Mesendoderm (in vitro differentiated cells): ENCODE results near the gene VEGFB.
A peak's percentile ranks its signal among the peaks of the same experiment; 100 is the strongest.

Experiments used
- DNase-seq: peaks from one replicate; pipeline ENCODE4 v3.0.0; 2013
- H2AK5ac ChIP-seq: 2 replicates; pipeline ENCODE4 v1.6.1; 2013; ENCODE audit warnings: low read length, inconsistent platforms
- H2BK120ac ChIP-seq: 2 replicates; pipeline ENCODE4 v1.6.1; 2013; ENCODE audit warnings: low read depth, mild to moderate bottlenecking, low read length, moderate library complexity, mixed read lengths
- H2BK15ac ChIP-seq: replicated peaks from 2 replicates; pipeline ENCODE4 v1.6.1; 2013; ENCODE audit warnings: low read depth, mild to moderate bottlenecking, moderate library complexity
- H2BK5ac ChIP-seq: 2 replicates; pipeline ENCODE4 v1.6.1; 2013; ENCODE audit warnings: low read length, inconsistent platforms
- H3K18ac ChIP-seq: 2 replicates; pipeline ENCODE4 v1.6.1; 2013; ENCODE audit warnings: mild to moderate bottlenecking, low read length, mixed read lengths
- H3K23ac ChIP-seq: one replicate; pipeline ENCODE4 v1.6.1; 2013; ENCODE audit warnings: low read length
- H3K27ac ChIP-seq: 2 replicates; pipeline ENCODE4 v1.5.1; 2013; ENCODE audit warnings: low read depth, mild to moderate bottlenecking, inconsistent platforms, low read length, moderate library complexity
- H3K27me3 ChIP-seq: 2 replicates; pipeline ENCODE4 v1.6.1; 2013; ENCODE audit warnings: low read length, control low read depth, mild to moderate bottlenecking, inconsistent platforms; ENCODE audit not compliant: insufficient read depth, poor library complexity
- H3K36me3 ChIP-seq: 2 replicates; pipeline ENCODE4 v1.6.1; 2013; ENCODE audit warnings: low read length, inconsistent platforms; ENCODE audit not compliant: control insufficient read depth, insufficient read depth
- H3K4ac ChIP-seq: one replicate; pipeline ENCODE4 v1.6.1; 2013; ENCODE audit warnings: low read depth, mild to moderate bottlenecking, low read length, moderate library complexity
- H3K4me1 ChIP-seq: 2 replicates; pipeline ENCODE4 v1.6.1; 2013; ENCODE audit warnings: low read depth, low read length, inconsistent platforms; ENCODE audit not compliant: control insufficient read depth
- H3K4me2 ChIP-seq: 2 replicates; pipeline ENCODE4 v1.6.1; 2013; ENCODE audit warnings: low read length
- H3K4me3 ChIP-seq: 2 replicates; pipeline ENCODE4 v1.5.1; 2013; ENCODE audit warnings: mild to moderate bottlenecking, low read length
- H3K56ac ChIP-seq: one replicate; pipeline ENCODE4 v1.6.1; 2013; ENCODE audit warnings: low read length
- H3K79me1 ChIP-seq: 2 replicates; pipeline ENCODE4 v1.6.1; 2013; ENCODE audit warnings: low read length, inconsistent platforms
- H3K79me2 ChIP-seq: 2 replicates; pipeline ENCODE4 v1.6.1; 2013; ENCODE audit warnings: mild to moderate bottlenecking, low read length; ENCODE audit not compliant: control insufficient read depth, insufficient read depth
- H3K9ac ChIP-seq: 2 replicates; pipeline ENCODE4 v1.6.1; 2013; ENCODE audit warnings: low read length, inconsistent platforms
- H4K5ac ChIP-seq: one replicate; pipeline ENCODE4 v1.6.1; 2013; ENCODE audit warnings: low read length
- H4K8ac ChIP-seq: one replicate; pipeline ENCODE4 v1.6.1; 2013; ENCODE audit warnings: low read depth, mild to moderate bottlenecking, control low read depth, low read length, moderate library complexity
- WGBS: extraction: QIAGEN DNeasy Blood & Tissue Kit; methylation state at CpG from one replicate; pipeline ENCODE4 v1.1.7; 2013; ENCODE audit warnings: low lambda C conversion rate, missing lambda C conversion rate; ENCODE audit not compliant: insufficient coverage; ENCODE audit errors: extremely low coverage; 5-methylcytosine and 5-hydroxymethylcytosine counted together

The VEGFB gene

GRCh38 chr11:64229090-64229743 lies 5.2 kb upstream of the VEGFB start:
- H3K4me3 ChIP-seq, result no peak overlapping the region

DNA sequence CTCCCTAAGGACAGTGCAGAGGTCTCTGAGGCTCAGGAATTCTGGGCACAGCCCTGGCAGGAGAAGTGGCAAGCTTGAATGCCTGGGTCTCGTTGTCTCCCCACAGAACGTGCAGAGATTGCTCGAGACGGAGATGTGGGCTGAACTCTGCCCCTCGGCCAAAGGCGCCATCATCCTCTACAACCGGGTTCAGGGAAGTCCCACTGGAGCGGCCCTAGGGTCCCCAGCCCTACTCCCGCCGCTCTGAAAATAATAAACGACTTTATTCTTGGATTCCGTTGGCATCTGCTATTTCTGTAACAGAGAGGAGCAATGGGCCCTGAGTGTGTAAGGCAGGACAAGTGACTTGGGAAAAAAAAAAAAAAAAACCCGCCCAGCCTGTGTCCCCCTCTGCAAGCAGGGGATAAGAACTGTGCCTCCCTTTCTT lies 4.6 kb upstream of the VEGFB start:
- peak overlapping the region; percentile 94 for H3K4me2 ChIP-seq
- no CpG with 5 or more reads among the region's 13 CpGs for WGBS

More at GRCh38 chr11:64229090-64229743, 5.2 kb upstream of the VEGFB start:
- H3K9ac ChIP-seq, result peak overlapping the region; percentile 76
- H3K36me3 ChIP-seq, result no peaks in the 10 kb centered on the region
- H2BK15ac ChIP-seq, result no peak overlapping the region
- no peak for DNase-seq
- peaks cover 6% of the 10 kb centered on the region for H3K4me1 ChIP-seq
- no CpG with 5 or more reads among the region's 12 CpGs for WGBS
- no peak overlapping the region for H4K8ac ChIP-seq
- H2AK5ac ChIP-seq, result no peak overlapping the region
- no peak overlapping the region for H3K27ac ChIP-seq
- H3K56ac ChIP-seq, result no peak overlapping the region
- no peak overlapping the region for H2BK120ac ChIP-seq
- H4K5ac ChIP-seq, result no peak overlapping the region
- H3K27me3 ChIP-seq, result no peaks in the 10 kb centered on the region
- H3K4me2 ChIP-seq, result no peak overlapping the region
- H3K23ac ChIP-seq, result no peak overlapping the region
- H3K79me2 ChIP-seq, result no peaks in the 10 kb centered on the region
- H3K4ac ChIP-seq, result no peak overlapping the region
- H2BK5ac ChIP-seq, result no peak overlapping the region
- peaks cover 4% of the 10 kb centered on the region for H3K79me1 ChIP-seq
- H3K18ac ChIP-seq, result no peak overlapping the region

DNA sequence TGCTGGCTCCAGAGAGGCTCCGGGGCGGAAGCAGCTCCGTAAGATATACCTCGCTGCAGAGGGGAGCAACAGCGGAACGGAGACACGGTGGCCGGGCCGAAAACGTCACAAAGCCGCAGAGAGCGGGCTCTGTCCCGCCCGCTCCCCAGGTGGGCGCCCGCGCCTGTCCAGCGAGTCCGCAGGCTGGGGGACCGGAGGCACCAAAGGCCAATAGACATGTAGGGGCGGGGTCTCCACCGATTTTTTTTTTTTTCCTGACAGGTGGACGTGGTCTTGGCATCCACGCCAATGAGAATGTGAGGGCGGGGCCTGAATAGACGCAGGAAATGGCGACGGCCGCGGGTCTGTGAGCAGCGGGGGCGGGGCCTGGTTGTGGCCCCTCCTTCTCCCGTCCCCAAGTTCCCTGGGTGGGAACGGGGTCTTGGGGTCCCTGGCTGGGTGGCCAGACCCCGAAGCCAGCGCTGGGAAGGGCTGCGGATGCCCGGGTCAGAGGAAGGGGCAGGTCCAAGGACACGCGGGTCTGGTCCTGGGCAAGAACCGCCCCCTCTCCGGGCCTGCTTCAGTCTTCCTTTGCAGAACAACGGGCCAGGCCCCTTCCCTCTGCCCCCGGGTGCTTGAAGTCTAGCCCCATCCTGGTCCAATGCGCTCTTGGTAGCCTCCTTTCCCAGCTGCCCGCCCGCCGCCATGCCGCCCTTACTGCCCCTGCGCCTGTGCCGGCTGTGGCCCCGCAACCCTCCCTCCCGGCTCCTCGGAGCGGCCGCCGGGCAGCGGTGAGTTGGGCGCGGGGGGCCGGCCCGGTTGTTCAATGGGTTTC lies 4.0 kb upstream of the VEGFB start, which contains the start of gene DNAJC4:
Gene DNAJC4 (plus strand): TSS at position 378 of the 814 bp plus-strand sequence. CDS start 307 bp downstream, at position 685.
- Histone ChIP-seq H3K56ac (peak within 1 kb of the TSS; percentile 93), H3K79me2 (no peaks in the 10 kb centered on the region), H3K27ac (peak within 1 kb of the TSS; percentile 44), H3K23ac (no peak within 1 kb of the TSS), H2BK120ac (no peak within 1 kb of the TSS), H3K4me1 (peaks cover 6% of the 10 kb centered on the region), H2AK5ac (no peak within 1 kb of the TSS), H3K27me3 (no peaks in the 10 kb centered on the region), H4K8ac (no peak within 1 kb of the TSS), H3K79me1 (peaks cover 4% of the 10 kb centered on the region), H3K36me3 (no peaks in the 10 kb centered on the region), H3K9ac (peak within 1 kb of the TSS; percentile 91), H2BK15ac (no peak within 1 kb of the TSS), H3K18ac (peak within 1 kb of the TSS; percentile 70), H2BK5ac (peak within 1 kb of the TSS; percentile 67), H3K4ac (no peak within 1 kb of the TSS), H3K4me3 (peak within 1 kb of the TSS; percentile 79), H4K5ac (no peak within 1 kb of the TSS), H3K4me2 (peak within 1 kb of the TSS; percentile 96)
- no CpG with 5 or more reads among the region's 62 CpGs for WGBS
- peak; percentile 97 for DNase-seq

More for the DNA sequence above, 4.6 kb upstream of the VEGFB start:
- Histone ChIP-seq H4K8ac (no peak overlapping the region), H3K79me1 (peaks cover 4% of the 10 kb centered on the region), H2BK5ac (no peak overlapping the region), H3K18ac (no peak overlapping the region), H2AK5ac (no peak overlapping the region), H3K9ac (peak overlapping the region; percentile 76), H3K23ac (no peak overlapping the region), H4K5ac (no peak overlapping the region), H3K56ac (peak overlapping the region; percentile 87), H2BK15ac (no peak overlapping the region), H3K4me3 (peak overlapping the region; percentile 30), H2BK120ac (no peak overlapping the region), H3K36me3 (no peaks in the 10 kb centered on the region), H3K4ac (no peak overlapping the region), H3K4me1 (peaks cover 6% of the 10 kb centered on the region), H3K27ac (peak overlapping the region; percentile 38), H3K79me2 (no peaks in the 10 kb centered on the region), H3K27me3 (no peaks in the 10 kb centered on the region)
- no peak for DNase-seq

- Histone ChIP-seq H3K27me3 (no peaks in the 10 kb centered on the region), H4K5ac (no peak overlapping the region), H2BK5ac (no peak overlapping the region), H3K27ac (peak overlapping the region; percentile 44), H2BK120ac (no peak overlapping the region), H3K36me3 (no peaks in the 10 kb centered on the region), H2AK5ac (no peak overlapping the region), H3K18ac (peak overlapping the region; percentile 70), H3K23ac (no peak overlapping the region), H4K8ac (no peak overlapping the region), H3K4me1 (peaks cover 6% of the 10 kb centered on the region), H3K79me1 (peaks cover 4% of the 10 kb centered on the region), H3K4me2 (peak overlapping the region; percentile 96), H3K4ac (no peak overlapping the region), H3K79me2 (no peaks in the 10 kb centered on the region), H3K9ac (peak overlapping the region; percentile 91), H3K56ac (peak overlapping the region; percentile 93), H3K4me3 (peak overlapping the region; percentile 79), H2BK15ac (no peak overlapping the region)
- WGBS, result no CpG with 5 or more reads among the region's 8 CpGs
- no peak for DNase-seq
Measured at GRCh38 chr11:64230985-64231365, 3.4 kb upstream of the VEGFB start.

DNA sequence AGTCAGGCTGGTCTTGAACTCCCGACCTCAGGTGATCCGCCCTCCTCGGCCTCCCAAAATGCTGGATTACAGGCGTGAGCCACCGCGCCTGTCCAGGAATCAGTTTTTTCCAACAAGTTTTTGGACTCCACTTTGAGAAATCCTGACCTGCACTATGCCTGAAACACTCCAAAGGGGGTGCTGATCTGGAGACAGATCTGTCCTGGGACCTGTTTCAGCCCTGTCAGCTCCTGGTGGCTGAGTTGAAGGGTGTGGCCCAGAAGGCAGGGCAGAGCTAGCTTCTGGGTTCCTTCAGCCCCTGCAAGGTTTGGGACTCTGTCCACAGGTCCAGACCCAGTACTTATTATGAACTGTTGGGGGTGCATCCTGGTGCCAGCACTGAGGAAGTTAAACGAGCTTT lies 2.8 kb upstream of the VEGFB start:
- Histone ChIP-seq H4K5ac (no peak overlapping the region), H3K79me2 (no peaks in the 10 kb centered on the region), H3K4me3 (no peak overlapping the region), H4K8ac (no peak overlapping the region), H3K27me3 (no peaks in the 10 kb centered on the region), H3K56ac (no peak overlapping the region), H3K9ac (no peak overlapping the region), H3K4ac (no peak overlapping the region), H3K36me3 (no peaks in the 10 kb centered on the region), H2BK120ac (no peak overlapping the region), H2AK5ac (no peak overlapping the region), H3K23ac (no peak overlapping the region), H3K27ac (no peak overlapping the region), H2BK15ac (no peak overlapping the region), H3K79me1 (peaks cover 4% of the 10 kb centered on the region), H2BK5ac (no peak overlapping the region), H3K18ac (no peak overlapping the region), H3K4me1 (peaks cover 6% of the 10 kb centered on the region), H3K4me2 (no peak overlapping the region)
- DNase-seq, result no peak
- no CpG with 5 or more reads among the region's 7 CpGs for WGBS
